HL-60 (cell line): Measurements from ENCODE around the gene KRT4.

Experiments used
- DNase-seq, 2 experiments: peaks; one replicate each; pipeline ENCODE4 v3.0.0-alpha.2; 2010 to 2020; ENCODE audit warnings: low read depth in 1 of 2, low spot score in 1 of 2
- H3K27ac ChIP-seq: fragments of 250-450 bp; sonication (Bioruptor Pico); replicated peaks from 2 replicates; pipeline ENCODE4 v1.5.1; 2020; ENCODE audit warnings: mild to moderate bottlenecking, moderate library complexity
- H3K27me3 ChIP-seq: fragments of 250-450 bp; sonication (Bioruptor Pico); 2 replicates; pipeline ENCODE4 v1.5.1; 2021; ENCODE audit warnings: mild to moderate bottlenecking, moderate library complexity; ENCODE audit not compliant: insufficient read depth, poor library complexity, severe bottlenecking
- H3K4me3 ChIP-seq: replicated peaks from 2 replicates; pipeline ENCODE4 v1.5.1; 2011; ENCODE audit warnings: mild to moderate bottlenecking, control low read depth, low read length; ENCODE audit not compliant: insufficient read depth
- CTCF ChIP-seq: IDR thresholded peaks from one replicate; pipeline ENCODE4 v1.5.1; 2011; ENCODE audit warnings: low read length, control low read depth, inconsistent platforms; ENCODE audit not compliant: insufficient read depth
- GABPA ChIP-seq: IDR thresholded peaks from 2 replicates; pipeline ENCODE4 v1.6.1; 2012; ENCODE audit warnings: low read depth
- POLR2AphosphoS5 ChIP-seq: IDR thresholded peaks from 2 replicates; pipeline ENCODE4 v1.6.1; 2012; ENCODE audit warnings: low read depth
- REST ChIP-seq: IDR thresholded peaks from 2 replicates; pipeline ENCODE4 v1.6.1; 2012; ENCODE audit warnings: low read depth; ENCODE audit not compliant: insufficient replicate concordance
- SPI1 ChIP-seq: IDR thresholded peaks from 2 replicates; pipeline ENCODE4 v1.6.1; 2012; ENCODE audit warnings: low read depth, mild to moderate bottlenecking, borderline replicate concordance

Gene KRT4

DNA sequence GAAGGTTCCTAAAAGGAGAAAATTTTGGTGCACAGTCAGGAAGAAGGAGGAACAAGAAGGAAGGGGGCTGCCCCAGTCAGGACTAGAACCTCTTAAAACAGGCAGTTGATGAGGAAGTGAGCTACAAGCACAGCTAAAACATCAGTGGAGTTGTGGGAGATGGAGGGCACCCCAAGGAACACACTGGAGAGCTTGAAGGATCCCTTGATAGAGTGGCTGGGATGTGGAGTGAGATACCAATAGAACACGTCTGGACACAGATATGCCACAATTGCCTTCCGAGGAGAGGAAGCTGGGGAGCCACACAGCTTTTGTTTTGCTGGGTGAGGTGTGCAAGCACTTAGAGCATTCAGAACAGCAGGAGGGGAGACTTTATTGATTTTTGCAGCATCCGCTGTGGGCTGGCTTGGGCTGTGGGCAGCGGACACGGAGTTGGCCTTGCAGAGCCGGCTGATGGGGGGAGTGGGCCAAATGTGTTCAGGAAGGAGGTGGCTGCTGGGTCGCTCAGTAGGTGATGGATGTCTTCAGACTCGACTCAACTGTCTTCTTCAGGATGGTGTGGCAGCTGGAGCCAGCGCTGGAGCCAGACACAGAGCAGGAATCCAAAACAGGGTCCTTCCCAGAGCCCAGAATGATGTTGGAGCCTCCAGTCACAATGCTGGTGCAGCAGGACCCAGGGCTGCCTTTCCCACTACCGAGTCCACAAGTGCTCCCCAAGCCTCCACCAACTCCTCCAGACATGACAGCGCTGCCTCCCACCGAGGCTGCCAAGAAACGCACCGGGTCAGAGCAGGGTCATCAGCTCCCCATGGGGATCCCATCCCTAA, 24.9 kb upstream of the KRT4 start:
- H3K27me3 ChIP-seq, result peaks cover 2% of the 10 kb centered on the region

DNA sequence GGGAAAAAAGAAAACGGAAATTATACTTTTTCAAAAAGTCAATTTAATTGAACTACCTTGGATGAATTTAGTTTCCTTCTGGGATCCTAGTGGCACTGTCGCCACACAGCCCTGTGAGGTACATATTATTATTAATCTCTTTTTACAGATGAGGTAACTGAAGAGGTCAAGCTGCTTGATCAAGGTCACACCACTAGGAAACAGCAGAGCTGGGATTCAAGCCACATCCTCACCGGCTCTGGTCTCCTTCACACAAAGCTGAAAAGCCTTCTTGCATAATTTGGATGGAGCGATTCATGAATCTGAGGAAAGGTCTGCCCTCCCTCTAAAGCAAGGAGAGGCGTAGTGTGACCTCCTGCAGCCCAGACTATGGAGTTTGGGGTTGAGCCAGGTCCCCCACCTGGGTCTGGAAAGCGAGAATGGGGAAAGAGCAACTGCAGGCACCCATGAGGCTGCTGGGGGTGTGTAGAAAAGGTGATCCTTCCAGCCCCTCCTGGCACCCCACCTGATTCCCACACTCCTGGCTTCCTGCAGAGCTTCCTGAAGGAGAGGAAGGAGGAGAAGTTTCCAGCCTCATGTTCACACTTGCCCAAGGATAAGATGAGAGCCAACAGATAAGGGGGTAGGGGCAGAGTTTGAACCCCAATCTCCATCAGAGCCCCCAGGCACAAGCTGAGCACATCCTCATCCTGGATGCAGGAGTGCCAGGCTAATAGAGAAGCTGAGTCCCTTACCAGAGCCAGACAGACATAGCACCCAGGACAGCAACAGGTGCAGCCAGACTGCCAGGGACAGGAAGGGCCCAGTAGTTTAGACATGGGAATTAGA, 24.1 kb upstream of the KRT4 start:
- no peak overlapping the region for H3K27ac ChIP-seq
- H3K27me3 ChIP-seq, result peaks cover 2% of the 10 kb centered on the region
- TF ChIP-seq CTCF (no peak), POLR2AphosphoS5 (no peak), SPI1 (no peak), REST (no peak), GABPA (no peak)
- no peak for DNase-seq
- H3K4me3 ChIP-seq, result no peak overlapping the region

More for the DNA sequence above, 24.9 kb upstream of the KRT4 start:
- Histone ChIP-seq H3K4me3 (no peak overlapping the region), H3K27ac (no peak overlapping the region)
- DNase-seq, result no peak
- TF ChIP-seq SPI1 (no peak), CTCF (no peak), POLR2AphosphoS5 (no peak), GABPA (no peak), REST (no peak)

GRCh38 chr12:52837413-52837741, 23.5 kb upstream of the KRT4 start:
- Histone ChIP-seq H3K27ac (no peak overlapping the region), H3K27me3 (no peaks in the 10 kb centered on the region), H3K4me3 (no peak overlapping the region)
- no peak for DNase-seq
- TF ChIP-seq CTCF, result no peak
- TF ChIP-seq REST, result no peak
- TF ChIP-seq GABPA, result no peak
- TF ChIP-seq POLR2AphosphoS5, result no peak
- no peak for TF ChIP-seq SPI1
